ENCODE results near the gene COX19.

The COX19 gene

DNA sequence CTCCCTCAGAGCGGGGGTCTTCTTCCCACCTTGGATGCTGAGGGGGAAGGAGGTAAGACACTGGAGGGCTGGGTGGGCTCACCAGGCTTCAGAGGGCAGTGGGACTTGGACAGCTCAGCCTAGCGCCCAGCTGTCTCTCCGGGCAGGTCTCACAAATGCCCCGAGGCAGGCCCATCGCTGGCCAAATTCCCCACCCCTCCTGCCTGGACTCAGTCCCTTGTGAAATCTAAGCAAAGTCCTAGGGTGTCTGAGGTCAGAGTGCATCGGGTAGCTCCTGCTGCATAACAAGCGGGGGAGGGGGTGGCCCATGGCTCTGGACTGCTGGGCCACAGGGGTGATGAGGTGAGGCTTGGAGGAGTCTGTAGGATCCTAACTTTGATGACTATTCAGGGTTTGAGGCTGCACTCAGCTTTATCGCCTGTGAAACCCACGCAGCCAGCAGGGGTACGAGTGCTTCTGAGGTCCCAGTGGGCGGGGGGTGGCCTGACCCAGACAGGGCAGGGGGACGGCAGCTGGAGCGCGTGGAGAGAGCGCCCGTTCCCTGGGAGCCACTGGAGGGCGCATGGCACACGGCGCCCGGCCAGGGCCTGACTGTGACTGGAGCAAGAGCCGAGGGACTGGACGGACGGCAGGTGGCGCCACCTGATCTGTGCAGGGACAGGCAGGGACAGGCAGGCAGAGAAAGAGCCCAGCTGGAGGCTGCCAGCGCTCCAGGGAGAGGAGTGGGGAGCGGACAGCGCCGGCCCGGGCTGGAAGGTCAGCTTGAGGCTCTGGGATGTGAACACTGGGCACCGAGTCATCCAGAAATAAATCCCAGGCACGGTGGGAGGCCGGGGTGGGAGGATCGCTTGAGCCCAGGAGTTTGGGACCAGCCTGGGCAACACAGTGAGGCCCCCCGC lies 17.6 kb upstream of the COX19 start:
- in situ Hi-C loops (cut with HindIII; ENCODE audit: low sequenced_read_pairs), result no loop called here

DNA sequence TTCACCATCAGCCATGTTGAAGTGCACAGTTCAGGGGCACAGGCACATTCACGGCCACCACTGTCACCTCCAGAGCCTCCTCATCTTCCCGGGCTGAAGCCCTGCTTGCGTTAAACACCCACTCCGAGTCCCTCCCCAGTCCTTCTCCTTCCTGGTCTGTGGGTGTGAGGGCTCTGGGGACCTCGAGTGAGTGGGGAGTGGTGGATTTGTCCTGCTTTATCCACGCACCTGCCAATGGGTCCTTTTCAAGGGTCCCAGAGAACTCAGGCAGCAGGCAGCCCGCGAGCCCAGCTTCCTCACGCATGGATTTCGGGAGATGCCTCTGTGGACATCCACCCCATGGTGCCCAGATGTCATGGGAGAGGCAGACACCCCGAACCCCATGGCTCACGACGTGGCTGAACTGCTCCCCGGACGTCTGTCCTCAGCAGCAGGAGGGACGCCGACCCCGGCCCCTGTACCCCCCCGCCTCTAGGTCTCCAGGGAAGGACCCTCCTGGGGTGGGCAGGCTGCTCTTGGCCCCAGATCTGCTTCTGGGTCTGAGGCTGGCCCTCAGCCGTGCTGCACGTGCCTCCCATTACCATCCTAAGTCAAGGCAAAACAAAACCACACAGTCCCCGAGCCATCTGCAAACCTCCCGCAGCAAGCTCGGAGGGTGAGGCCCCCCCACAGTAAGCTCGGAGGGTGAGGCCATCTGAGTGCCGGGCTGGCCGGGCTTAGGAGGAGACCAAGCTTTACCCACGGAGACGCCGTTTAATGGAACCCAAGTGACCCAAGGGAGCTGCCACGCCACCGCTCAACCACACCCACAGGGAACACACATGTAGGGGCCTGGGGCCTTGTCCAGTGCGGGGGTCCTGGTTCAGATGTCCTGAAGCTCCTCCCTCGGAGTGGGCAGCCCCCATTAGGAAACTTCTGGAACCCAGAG lies 16.6 kb upstream of the COX19 start:
- in situ Hi-C loops (cut with HindIII; ENCODE audit: low sequenced_read_pairs), result no loop called here

DNA sequence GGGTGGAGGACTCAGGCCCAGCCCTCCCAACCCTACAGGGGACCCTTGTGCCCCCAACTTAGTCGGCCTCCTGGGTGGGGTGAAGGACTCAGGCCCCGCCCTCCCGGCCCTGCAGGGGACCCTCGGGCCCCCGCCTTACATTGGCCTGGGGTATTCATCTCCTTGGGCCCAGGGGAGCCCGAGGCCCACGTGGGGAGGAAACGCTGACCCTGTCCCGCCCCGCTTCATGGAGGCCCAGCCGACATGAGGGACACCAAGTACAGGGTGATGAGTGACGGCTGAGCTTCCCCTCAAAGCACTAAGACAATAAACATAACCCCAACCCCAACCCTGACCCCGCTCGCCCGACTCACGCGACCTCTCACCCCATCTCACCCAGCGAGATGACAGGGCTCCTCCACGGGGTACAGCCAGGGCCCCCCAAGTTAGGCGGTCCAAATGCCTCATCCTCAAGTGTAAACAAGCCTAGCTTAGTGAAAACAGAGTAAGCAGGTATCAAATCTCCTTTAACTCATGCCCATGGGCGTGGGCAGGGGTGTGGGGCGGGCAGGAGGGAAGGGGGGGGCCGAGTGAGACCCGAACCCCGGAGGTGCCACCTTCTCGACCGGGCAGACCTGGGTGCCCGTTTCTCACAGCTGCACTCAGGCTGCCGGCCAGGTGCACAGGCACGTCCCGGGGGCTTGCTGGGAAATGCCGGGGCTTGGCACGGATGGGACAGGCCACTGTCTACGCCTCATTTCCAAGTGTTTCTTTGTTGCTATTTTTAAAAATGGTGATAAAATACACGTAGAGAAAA lies 15.8 kb upstream of the COX19 start:
- in situ Hi-C loops (cut with HindIII; ENCODE audit: low sequenced_read_pairs), result no loop called here

DNA sequence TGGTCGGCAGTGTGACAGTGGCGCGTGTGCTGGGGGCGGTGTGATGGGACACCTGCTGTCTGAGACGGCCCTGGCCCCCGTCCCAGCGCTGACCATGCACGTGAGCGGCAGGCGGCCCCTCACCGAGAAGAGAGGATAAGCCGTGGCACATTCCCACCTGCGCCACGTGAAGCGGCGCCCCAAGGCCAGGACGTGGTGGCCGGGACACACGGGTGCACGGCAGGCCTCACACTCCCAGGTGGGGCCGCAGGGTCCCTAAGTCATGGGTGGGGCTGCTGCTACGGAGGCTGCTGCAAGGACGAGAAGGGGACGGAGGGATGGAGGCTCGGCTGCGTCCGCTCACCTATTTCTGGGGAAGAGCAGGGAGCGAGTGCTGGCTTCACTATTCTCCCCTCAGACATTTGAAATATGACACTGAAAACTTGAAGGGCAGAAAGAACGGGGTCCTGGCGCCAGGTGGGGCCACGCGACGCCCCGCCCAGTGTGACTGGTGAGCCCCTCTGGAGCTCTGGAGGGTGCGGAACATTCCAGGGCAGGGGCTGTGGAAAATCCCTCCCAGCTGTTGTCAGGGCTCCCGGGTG lies 15.1 kb upstream of the COX19 start:
- in situ Hi-C loops (cut with HindIII; ENCODE audit: low sequenced_read_pairs), result no loop called here

DNA sequence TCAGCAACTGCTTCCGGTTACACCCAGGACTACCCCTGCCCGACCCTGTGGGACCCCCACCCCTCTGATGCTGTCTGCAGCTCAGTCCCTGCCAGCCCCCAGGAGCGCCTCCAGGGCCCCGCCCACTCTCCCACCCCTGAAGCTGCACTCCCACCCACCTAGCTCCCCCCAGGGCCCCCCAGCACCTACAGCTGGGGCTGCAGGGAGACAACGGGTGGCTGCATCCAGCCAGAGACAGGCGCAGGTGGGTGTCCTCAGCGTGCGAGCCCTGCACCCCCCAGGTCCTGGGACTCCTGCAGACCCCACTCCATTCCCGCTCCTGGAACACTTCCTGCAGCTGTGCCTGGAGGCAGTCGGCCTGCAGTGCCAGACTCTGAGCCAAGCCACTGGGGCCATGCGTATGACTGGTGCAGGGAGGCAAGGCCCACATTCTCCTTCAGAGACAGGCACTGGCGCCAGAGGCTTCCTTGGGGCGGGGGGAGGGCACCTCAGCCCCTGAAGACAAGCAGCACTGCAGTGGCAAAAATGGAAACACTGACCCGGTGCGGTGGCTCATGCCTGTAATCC lies 13.7 kb upstream of the COX19 start:
- in situ Hi-C loops (cut with HindIII; ENCODE audit: low sequenced_read_pairs), result no loop called here

DNA sequence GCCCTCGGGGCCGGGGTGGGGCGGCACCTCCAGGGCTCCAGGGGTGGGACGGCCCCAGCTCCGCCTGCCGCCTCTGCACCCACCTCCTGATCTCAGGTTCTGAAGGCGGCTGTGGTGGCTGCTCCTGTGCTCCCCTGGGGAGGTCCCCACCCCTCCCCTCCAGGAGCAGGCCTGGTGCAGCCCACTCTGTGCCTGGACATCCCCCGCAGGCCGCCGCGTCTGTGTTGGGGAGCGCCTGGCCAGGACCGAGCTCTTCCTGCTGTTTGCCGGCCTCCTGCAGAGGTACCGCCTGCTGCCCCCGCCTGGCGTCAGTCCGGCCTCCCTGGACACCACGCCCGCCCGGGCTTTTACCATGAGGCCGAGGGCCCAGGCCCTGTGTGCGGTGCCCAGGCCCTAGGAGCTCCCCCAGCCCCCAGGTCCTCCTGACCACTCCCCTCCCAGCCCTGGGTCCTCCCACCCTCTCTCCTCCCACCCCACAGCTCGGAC lies 13.1 kb upstream of the COX19 start:
- in situ Hi-C loops (cut with HindIII; ENCODE audit: low sequenced_read_pairs), result no loop called here

DNA sequence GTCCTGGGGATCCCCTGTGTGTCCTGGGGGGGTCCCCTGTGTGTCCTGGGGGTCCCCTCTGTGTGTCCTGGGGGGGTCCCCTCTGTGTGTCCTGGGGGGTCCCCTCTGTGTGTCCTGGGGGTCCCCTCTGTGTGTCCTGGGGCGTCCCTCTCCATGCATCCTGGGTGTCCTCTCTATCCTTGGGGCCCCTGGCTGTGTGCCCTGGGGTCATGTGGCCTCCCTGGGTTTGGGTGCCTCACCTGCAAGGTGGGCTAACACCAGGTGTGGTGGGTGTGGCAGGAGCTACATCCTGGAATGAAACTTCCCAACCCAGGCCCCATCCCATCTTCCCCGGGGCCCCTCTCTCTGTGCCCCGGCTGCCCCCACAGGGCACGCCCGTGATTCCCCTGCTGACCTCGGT lies 12.6 kb upstream of the COX19 start:
- in situ Hi-C loops (cut with HindIII; ENCODE audit: low sequenced_read_pairs), result no loop called here

DNA sequence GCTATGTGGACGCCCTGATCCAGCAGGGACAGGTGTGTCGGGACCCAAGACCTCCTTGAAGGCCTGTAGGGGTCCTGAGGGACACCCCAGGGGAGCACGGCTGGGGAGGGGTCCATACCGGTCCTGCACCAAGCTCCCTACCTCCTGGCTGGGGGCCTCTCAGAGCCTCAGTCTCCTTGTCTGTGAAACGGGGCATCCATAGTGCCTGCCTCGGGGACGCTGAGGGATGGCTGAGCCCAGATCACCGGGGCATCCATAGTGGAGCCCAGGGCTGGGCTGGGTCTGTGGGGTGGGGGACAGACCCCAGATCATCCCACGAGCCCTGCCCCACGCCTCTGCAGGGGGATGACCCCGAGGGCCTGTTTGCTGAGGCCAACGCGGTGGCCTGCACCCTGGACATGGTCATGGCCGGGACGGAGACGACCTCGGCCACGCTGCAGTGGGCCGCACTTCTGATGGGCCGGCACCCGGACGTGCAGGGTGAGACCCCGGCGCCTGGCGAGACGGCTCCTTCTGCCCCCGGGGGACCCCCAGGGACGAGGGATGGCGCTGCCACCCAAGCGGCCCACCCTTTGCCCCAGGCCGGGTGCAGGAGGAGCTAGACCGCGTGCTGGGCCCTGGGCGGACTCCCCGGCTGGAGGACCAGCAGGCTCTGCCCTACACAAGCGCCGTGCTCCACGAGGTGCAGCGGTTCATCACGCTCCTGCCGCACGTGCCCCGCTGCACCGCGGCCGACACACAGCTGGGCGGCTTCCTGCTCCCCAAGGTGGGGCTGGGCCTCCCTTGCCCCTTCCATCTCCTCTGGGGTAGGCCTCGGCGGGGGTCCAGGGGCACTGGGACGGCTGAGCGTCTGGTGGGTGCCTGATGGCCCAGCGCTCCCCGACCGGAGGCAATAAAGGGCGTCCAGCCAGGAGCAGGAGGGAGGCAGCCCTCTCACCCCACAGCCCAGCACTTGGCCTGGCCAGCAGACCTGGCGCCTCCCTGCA lies 11.7 kb upstream of the COX19 start:
- in situ Hi-C loops (cut with HindIII; ENCODE audit: low sequenced_read_pairs), result no loop called here

DNA sequence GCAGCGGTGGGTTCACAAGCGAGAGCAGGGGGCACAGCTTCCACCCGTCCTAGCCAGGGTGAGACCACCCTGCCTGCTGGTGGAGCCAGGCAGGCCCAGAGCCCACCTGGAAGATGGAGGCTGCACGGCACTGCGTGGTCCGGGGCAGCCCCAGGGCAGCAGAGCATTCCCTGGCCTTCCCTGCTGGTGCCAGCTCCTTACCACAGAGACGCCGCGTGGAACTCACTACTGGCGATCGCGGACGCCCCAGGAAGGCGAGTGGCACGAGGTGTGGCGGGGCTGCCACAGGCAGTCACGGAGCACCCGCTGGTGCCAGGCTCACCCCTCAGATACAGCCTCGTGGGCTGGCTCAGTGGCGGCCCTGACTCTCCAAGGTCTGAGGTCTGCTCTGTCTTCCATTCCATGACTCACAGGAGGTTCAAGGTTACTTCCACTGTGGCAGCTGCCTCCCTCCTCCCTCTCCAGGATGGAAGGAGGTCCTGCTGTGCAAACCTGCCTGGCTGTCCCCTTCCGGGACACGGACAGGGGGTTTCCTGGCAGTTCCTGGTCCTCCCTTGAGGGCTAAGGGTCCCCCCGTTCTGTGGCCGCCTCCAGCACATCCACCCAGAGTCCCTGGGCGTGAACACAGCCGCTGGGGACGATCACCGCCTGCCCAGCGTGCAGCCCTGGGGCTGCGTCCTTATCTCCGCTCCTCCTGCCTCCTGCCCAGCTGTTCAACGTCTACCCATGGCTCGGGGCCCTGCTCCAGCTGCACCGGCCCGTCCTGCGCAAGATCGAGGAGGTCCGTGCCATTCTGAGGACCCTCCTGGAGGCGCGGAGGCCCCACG lies 10.8 kb upstream of the COX19 start:
- in situ Hi-C loops (cut with HindIII; ENCODE audit: low sequenced_read_pairs), result no loop called here

DNA sequence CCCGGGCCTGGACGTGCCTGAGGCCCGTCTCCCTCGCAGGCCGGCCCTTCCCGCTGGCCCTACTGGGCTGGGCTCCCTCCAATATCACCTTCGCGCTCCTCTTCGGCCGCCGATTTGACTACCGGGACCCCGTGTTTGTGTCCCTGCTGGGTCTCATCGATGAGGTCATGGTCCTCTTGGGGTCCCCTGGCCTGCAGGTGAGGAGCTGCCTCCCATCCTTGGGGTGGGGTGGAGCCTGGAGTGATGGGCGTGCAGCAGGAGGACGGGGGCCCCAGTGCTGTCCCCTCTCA lies 9.7 kb upstream of the COX19 start:
- in situ Hi-C loops (cut with HindIII; ENCODE audit: low sequenced_read_pairs), result no loop called here

DNA sequence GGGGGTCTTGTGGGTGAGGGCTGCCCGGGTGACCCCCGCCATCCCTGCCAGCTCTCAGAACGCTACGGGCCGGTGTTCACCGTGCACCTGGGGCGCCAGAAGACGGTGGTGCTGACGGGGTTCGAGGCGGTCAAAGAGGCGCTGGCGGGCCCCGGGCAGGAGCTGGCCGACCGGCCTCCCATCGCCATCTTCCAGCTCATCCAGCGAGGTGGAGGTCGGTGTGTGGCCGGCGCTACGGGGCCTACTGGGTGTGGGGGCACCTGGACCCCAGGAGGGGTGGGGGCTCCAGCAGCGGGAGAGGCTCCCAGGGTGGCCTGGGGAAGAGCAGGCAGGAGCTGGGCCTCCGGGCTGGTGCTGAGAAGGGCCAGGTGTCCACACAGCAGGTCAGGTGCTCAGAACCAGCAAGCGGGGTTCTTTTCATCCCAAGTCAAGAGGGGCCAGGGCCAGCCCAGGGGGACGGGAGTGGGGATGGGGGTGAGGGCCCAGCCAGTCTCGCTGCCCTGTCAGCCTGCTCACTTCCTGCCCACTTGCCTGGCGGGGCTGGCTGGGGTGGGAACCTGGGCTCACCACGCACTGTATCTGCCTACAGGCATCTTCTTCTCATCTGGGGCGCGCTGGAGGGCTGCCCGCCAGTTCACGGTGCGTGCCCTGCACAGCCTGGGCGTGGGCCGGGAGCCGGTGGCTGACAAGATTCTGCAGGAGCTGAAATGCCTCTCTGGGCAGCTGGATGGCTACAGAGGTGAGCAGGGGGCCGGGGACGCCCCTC lies 9.2 kb upstream of the COX19 start:
- in situ Hi-C loops (cut with HindIII; ENCODE audit: low sequenced_read_pairs), result no loop called here

DNA sequence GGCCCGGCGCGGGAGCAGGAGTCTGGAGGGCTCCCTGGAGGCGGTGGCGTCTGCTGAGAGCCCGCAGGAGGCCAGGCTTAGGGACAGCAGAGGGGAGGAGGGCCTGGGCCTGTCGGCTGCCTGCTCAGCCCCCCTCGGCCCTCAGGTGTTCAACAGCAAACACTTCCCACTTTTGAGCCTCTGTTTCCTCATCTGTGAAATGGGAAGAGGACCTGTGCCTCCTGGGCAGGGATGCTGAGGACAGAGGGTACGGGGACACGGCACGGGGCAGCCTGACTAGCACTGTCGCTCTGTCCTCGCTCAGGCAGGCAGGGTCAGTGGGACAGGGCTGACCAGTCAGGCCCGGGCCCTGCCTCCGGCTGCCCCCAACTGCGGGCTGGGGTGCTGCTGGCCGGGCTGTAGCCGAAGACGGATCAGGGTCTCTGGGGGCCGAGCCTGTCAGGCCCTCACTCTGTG lies 8.3 kb upstream of the COX19 start:
- in situ Hi-C loops (cut with HindIII; ENCODE audit: low sequenced_read_pairs), result no loop called here

DNA sequence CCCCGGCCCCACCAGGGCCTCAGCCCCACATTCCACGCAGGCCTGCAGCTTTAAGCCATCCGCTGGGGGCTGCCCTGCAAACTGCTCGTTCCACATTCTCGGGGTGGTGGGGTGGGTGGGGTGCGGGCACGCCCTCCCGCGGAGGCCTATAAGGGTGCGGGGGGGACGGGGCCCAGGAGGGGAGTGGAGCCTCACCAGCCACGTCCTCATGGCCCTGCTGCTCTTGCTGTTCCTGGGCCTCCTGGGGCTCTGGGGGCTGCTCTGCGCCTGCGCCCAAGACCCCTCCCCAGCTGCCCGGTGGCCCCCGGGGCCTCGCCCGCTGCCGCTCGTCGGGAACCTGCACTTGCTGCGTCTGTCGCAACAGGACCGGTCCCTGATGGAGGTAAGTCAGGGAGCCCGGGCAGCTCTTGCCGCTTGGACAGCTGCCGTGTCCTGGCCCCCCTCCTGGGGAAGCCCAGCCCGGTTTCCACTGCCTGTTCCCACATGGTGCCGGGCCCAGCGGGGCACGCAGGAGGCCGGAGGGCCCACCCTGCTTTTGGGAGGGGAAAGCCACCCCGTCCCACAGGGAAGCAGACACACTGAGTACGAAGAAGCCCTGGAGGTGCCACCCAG lies 7.8 kb upstream of the COX19 start, which contains the start of gene CYP2W1:
CYP2W1 (plus strand) TSS at position 178 of the 612 bp plus-strand sequence; CDS start at position 209, 31 bp downstream.
- in situ Hi-C loops (cut with HindIII; ENCODE audit: low sequenced_read_pairs), result no loop called here

DNA sequence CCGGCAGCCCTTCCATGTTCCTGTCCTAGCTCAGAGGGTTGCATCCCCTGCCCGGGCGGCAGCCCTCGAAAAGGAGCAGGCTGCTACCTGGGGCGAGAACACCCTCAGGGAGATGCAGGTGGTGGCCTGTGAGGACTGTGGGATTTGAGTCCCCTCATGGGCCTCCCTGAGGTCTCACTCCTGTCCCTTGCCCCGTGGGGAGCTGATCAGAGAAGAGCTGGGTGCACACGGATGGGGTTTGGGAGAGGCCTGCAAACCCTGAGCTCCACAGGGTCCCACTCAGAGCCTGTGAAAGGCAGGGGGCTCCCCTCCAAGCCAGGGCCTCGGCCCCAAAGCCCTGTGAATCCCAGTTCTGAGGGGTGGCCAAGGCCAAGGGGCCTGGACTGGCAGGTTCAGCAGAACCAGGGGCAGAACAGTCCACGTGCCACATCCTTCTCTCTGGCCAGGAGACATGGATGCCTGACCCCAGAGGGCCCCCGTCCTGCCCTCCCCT lies 7.2 kb upstream of the COX19 start:
- in situ Hi-C loops (cut with HindIII; ENCODE audit: low sequenced_read_pairs), result no loop called here

DNA sequence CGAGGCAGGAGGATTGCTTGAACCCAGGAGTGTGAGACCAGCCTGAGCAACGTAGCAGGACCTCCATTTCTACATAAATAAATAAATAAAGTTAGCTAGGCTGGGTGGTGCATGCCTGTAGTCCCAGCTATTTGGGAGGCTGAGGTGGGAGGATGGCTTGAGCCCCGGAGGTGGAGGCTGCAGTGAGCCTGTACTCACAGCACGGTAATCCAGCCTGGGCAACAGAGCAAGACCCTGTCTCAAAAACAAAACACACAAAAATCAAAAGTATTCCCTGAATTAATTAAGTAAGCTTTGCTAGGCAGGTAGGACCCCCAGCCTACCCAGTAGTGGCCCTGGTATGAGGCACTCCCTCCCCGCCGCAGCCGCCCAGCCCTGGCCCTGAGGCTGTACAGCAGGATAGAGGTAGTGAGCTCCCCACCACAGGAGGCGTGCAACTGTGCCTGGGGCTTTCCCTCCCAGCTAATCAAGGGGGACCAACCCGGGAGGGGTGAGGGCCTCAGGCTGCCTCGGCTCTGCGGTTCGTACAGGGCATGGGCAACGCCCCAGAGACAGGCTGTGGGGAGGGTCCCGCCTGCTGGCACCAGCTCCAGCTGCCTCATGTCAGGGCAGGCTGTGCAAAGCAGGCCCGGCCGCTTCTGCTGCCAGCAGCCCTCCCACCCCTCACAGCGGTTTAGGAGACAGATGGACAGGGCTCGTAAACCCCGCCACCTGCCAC lies 6.6 kb upstream of the COX19 start:
- in situ Hi-C loops (cut with HindIII; ENCODE audit: low sequenced_read_pairs), result no loop called here

DNA sequence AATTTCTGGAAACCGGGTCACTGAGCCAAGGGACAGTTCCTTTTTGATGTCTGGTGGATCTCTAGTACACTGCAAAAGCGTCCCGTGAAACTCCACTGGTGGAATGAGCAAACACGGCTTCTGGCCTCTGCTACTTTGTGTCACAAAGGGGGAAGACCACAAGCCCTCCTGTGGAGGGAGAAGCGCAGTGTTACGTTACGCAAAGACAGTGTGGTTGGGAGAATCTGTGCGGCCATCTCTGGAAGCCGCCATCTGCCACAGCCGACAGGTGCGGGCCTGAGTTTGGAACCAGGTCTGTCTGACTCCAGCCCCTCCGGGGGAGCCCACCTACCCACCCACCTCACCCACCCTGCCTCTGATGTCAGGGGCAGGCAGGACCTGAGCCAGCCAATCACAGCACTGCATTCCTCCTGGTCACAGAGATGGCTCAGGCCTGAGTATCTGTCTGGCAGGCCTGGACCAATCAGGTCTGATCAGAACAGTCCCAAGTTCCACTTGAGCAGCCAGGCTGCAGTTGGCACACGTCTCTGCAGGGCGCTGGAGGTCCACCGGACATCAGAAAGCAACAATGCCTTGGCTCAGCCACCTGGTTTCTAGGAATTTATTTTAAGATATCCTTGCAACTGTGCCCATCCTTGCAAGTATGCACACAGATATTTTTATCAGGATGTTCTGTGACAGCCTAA lies 4.7 kb upstream of the COX19 start:
- in situ Hi-C loops (cut with HindIII; ENCODE audit: low sequenced_read_pairs), result no loop called here

Data from endothelial cell of hepatic sinusoid (primary cell).